GM23338 (cell line): ENCODE data around the gene FKBP2. TPM values are rescaled to one million over a fixed set of nuclear protein-coding genes. Genes with fewer than 3 reads are reported as not detected.
A peak's percentile ranks its signal among the peaks of the same experiment; 100 is the strongest.

Experiments
- ATAC-seq: fragments of 200-7000 bp; cut with Tn5 transposase; 3 replicates; pipeline ENCODE4 v1.9.1; 2020
- DNase-seq: peaks from one replicate; pipeline ENCODE4 v3.0.0-alpha.2; 2015; ENCODE audit warnings: low spot score
- H2AFZ ChIP-seq: fragments of 200-600 bp; sonication (generic); 2 replicates; pipeline ENCODE4 v1.8.0; 2016; ENCODE audit warnings: antibody characterized with exemption, mild to moderate bottlenecking, moderate library complexity
- H3F3A ChIP-seq: fragments of 200-600 bp; sonication (generic); replicated peaks from 2 replicates; pipeline ENCODE4 v1.8.0; 2017; ENCODE audit warnings: antibody characterized with exemption, mixed run types, low read depth
- H3K27ac ChIP-seq: fragments of 200-600 bp; sonication (generic); 2 replicates; pipeline ENCODE4 v1.6.1; 2016; ENCODE audit warnings: low read depth
- H3K27me3 ChIP-seq: fragments of 200-600 bp; sonication (generic); 2 replicates; pipeline ENCODE4 v1.8.0; 2016; ENCODE audit warnings: mild to moderate bottlenecking, mixed run types, moderate library complexity; ENCODE audit not compliant: insufficient read depth
- H3K36me3 ChIP-seq: fragments of 200-600 bp; sonication (generic); 2 replicates; pipeline ENCODE4 v1.8.0; 2016; ENCODE audit warnings: mild to moderate bottlenecking; ENCODE audit not compliant: insufficient read depth
- H3K4me1 ChIP-seq: fragments of 200-600 bp; sonication (generic); 2 replicates; pipeline ENCODE4 v1.8.0; 2016; ENCODE audit warnings: mild to moderate bottlenecking, moderate library complexity; ENCODE audit not compliant: insufficient read depth
- H3K4me2 ChIP-seq: fragments of 200-600 bp; sonication (generic); 2 replicates; pipeline ENCODE4 v1.7.1; 2017; ENCODE audit warnings: mixed run types
- H3K4me3 ChIP-seq: fragments of 200-600 bp; sonication (generic); 2 replicates; pipeline ENCODE4 v1.6.1; 2016; ENCODE audit warnings: mixed run types
- H3K79me2 ChIP-seq: fragments of 200-600 bp; sonication (generic); replicated peaks from 2 replicates; pipeline ENCODE4 v1.8.0; 2017; ENCODE audit warnings: mild to moderate bottlenecking; ENCODE audit not compliant: insufficient read depth
- H3K9me2 ChIP-seq: fragments of 200-600 bp; sonication (generic); 2 replicates; pipeline ENCODE4 v1.8.0; 2017; ENCODE audit not compliant: insufficient read depth
- H4K20me1 ChIP-seq: fragments of 200-600 bp; sonication (generic); replicated peaks from 2 replicates; pipeline ENCODE4 v1.8.0; 2017; ENCODE audit warnings: mild to moderate bottlenecking; ENCODE audit not compliant: insufficient read depth
- H3K27ac Mint-ChIP-seq: 2 replicates; pipeline ENCODE4 v1.8.0; 2020; ENCODE audit warnings: inconsistent platforms, mild to moderate bottlenecking, moderate library complexity, mixed read lengths
- H3K27me3 Mint-ChIP-seq: 3 replicates; pipeline ENCODE4 v1.8.0; 2022; ENCODE audit warnings: low read depth, mild to moderate bottlenecking, moderate library complexity, mixed read lengths, inconsistent platforms; ENCODE audit not compliant: insufficient read depth, poor library complexity
- H3K36me3 Mint-ChIP-seq: 3 replicates; pipeline ENCODE4 v1.8.0; 2021; ENCODE audit warnings: low read depth, mild to moderate bottlenecking, inconsistent platforms, moderate library complexity, mixed read lengths
- H3K4me1 Mint-ChIP-seq: 3 replicates; pipeline ENCODE4 v1.8.0; 2020; ENCODE audit warnings: mild to moderate bottlenecking, inconsistent platforms, mixed read lengths
- H3K4me3 Mint-ChIP-seq: 3 replicates; pipeline ENCODE4 v1.8.0; 2021; ENCODE audit warnings: moderate library complexity, mild to moderate bottlenecking, inconsistent platforms, mixed read lengths
- H3K9me3 Mint-ChIP-seq: 3 replicates; pipeline ENCODE4 v1.8.0; 2020; ENCODE audit warnings: moderate library complexity, mild to moderate bottlenecking, inconsistent platforms, mixed read lengths
- EZH2 ChIP-seq: fragments of 200-600 bp; sonication (generic); IDR thresholded peaks from one replicate; pipeline ENCODE4 v1.8.0; 2017; ENCODE audit warnings: antibody characterized with exemption, mild to moderate bottlenecking, low read depth; ENCODE audit not compliant: unreplicated experiment
- STAT1 ChIP-seq: IDR thresholded peaks from one replicate; pipeline ENCODE4 v1.6.1; 2016; ENCODE audit warnings: antibody characterized with exemption; ENCODE audit not compliant: unreplicated experiment
- ZNF331 ChIP-seq: fragments of 250-450 bp; sonication (Bioruptor Pico); IDR thresholded peaks from 2 replicates; pipeline ENCODE4 v1.5.0; 2020; ENCODE audit warnings: low read depth, mild to moderate bottlenecking, moderate library complexity
- polyA plus RNA-seq: library from polyadenylated mRNA; unstranded; fragments of >200 nt; fragmentation: Nextera tagmentation; extraction: Ambion mirVana; gene quantifications from 2 replicates; pipeline ENCODE4 v1.2.1, GENCODE V29; 2016
- total RNA-seq: library from RNA; depleted of rRNA; stranded (reverse); fragments of >200 nt; shearing (Covaris generic); gene quantifications from 2 replicates; pipeline ENCODE4 v1.2.3, GENCODE V29; 2014
- TF ChIP-seq, protein P1 (sequence below), 2 experiments: fragments of 200-600 bp in 1 of 2; sonication (generic) in 1 of 2; conservative IDR thresholded peaks; 2 replicates each; pipeline versions ENCODE4 v1.5.1 to v1.6.1; 2016 to 2017; ENCODE audit warnings: antibody characterized with exemption in 2 of 2, low read depth in 2 of 2, mild to moderate bottlenecking in 2 of 2, moderate library complexity in 1 of 2
- TF ChIP-seq, protein P2 (sequence below): IDR thresholded peaks from one replicate; pipeline ENCODE4 v1.6.1; 2018; ENCODE audit warnings: antibody characterized with exemption; ENCODE audit not compliant: unreplicated experiment

Gene FKBP2
- total and polyA plus RNA-seq, 2 experiments from 2014 or later = 31.4 to 201 TPM

DNA sequence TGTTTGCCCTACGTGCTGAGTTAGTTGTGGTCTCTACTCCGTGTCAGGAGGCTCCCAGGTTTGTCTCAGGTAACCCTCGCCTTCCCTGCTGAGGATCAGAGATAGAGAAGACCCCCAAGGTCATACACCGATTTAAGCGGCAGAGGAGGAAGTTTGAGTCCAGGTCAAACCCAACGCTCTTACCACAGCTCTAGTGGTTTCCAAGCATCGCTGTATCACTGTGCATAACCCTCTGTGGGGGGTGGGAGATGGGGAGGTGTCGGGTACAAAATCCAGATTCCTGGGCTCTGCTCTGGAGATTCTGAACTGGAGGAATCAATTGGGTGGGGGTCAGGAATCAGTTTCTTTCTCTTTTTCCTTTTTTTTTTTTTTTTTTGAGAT is 9.9 kb upstream of the FKBP2 start (continued):
- TF ChIP-seq, protein P1, sequence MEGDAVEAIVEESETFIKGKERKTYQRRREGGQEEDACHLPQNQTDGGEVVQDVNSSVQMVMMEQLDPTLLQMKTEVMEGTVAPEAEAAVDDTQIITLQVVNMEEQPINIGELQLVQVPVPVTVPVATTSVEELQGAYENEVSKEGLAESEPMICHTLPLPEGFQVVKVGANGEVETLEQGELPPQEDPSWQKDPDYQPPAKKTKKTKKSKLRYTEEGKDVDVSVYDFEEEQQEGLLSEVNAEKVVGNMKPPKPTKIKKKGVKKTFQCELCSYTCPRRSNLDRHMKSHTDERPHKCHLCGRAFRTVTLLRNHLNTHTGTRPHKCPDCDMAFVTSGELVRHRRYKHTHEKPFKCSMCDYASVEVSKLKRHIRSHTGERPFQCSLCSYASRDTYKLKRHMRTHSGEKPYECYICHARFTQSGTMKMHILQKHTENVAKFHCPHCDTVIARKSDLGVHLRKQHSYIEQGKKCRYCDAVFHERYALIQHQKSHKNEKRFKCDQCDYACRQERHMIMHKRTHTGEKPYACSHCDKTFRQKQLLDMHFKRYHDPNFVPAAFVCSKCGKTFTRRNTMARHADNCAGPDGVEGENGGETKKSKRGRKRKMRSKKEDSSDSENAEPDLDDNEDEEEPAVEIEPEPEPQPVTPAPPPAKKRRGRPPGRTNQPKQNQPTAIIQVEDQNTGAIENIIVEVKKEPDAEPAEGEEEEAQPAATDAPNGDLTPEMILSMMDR (conservative IDR thresholded peaks at IDR 0.05; ENCODE audit: low read depth in 2 of 2) = no peak
- TF ChIP-seq ZNF331 (CRISPR knock-in tag) = no peak
- TF ChIP-seq, protein P2, sequence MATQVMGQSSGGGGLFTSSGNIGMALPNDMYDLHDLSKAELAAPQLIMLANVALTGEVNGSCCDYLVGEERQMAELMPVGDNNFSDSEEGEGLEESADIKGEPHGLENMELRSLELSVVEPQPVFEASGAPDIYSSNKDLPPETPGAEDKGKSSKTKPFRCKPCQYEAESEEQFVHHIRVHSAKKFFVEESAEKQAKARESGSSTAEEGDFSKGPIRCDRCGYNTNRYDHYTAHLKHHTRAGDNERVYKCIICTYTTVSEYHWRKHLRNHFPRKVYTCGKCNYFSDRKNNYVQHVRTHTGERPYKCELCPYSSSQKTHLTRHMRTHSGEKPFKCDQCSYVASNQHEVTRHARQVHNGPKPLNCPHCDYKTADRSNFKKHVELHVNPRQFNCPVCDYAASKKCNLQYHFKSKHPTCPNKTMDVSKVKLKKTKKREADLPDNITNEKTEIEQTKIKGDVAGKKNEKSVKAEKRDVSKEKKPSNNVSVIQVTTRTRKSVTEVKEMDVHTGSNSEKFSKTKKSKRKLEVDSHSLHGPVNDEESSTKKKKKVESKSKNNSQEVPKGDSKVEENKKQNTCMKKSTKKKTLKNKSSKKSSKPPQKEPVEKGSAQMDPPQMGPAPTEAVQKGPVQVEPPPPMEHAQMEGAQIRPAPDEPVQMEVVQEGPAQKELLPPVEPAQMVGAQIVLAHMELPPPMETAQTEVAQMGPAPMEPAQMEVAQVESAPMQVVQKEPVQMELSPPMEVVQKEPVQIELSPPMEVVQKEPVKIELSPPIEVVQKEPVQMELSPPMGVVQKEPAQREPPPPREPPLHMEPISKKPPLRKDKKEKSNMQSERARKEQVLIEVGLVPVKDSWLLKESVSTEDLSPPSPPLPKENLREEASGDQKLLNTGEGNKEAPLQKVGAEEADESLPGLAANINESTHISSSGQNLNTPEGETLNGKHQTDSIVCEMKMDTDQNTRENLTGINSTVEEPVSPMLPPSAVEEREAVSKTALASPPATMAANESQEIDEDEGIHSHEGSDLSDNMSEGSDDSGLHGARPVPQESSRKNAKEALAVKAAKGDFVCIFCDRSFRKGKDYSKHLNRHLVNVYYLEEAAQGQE = no peak

DNA sequence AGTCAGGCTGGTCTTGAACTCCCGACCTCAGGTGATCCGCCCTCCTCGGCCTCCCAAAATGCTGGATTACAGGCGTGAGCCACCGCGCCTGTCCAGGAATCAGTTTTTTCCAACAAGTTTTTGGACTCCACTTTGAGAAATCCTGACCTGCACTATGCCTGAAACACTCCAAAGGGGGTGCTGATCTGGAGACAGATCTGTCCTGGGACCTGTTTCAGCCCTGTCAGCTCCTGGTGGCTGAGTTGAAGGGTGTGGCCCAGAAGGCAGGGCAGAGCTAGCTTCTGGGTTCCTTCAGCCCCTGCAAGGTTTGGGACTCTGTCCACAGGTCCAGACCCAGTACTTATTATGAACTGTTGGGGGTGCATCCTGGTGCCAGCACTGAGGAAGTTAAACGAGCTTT is 9.3 kb upstream of the FKBP2 start:
- peaks cover 22% of the 10 kb centered on the region for H3F3A ChIP-seq
- ATAC-seq = no peak
- H3K9me2 ChIP-seq = no peaks in the 10 kb centered on the region
- H3K27me3 ChIP-seq = peaks cover 23% of the 10 kb centered on the region; the same call in 1 of the 2 replicates
- H3K4me3 Mint-ChIP-seq = peak overlapping the region; percentile 83
- no peaks in the 10 kb centered on the region for H4K20me1 ChIP-seq
- peaks cover 30% of the 10 kb centered on the region for H3K27me3 Mint-ChIP-seq
- no peaks in the 10 kb centered on the region for H3K9me3 Mint-ChIP-seq
- no peak for DNase-seq
- peaks cover 3% of the 10 kb centered on the region; the same call in 1 of the 3 replicates for H3K36me3 Mint-ChIP-seq
- no peaks in the 10 kb centered on the region for H3K36me3 ChIP-seq
- peaks cover 4% of the 10 kb centered on the region; the same call in 1 of the 2 replicates for H3K79me2 ChIP-seq
- peak overlapping the region; percentile 96; the same call in 1 of the 2 replicates for H3K4me2 ChIP-seq
- H3K27ac Mint-ChIP-seq = no peak overlapping the region
- peaks cover 23% of the 10 kb centered on the region for H3K4me1 Mint-ChIP-seq
- H3K4me3 ChIP-seq = peak overlapping the region; percentile 94; the same call in 1 of the 2 replicates
- H3K27ac ChIP-seq = no peak overlapping the region
- no peak overlapping the region for H2AFZ ChIP-seq
- H3K4me1 ChIP-seq = peaks cover 17% of the 10 kb centered on the region; the same call in 1 of the 2 replicates
- TF ChIP-seq, protein P1 (conservative IDR thresholded peaks at IDR 0.05; ENCODE audit: low read depth in 2 of 2) = no peak
- TF ChIP-seq STAT1 = no peak
- no peak for TF ChIP-seq EZH2
- TF ChIP-seq, protein P2 = no peak
- TF ChIP-seq ZNF331 (CRISPR knock-in tag) = no peak
